ENCODE data around the gene TNS2.

The TNS2 gene

GRCh38 chr12:53047221-53048032 is 2.4 kb upstream of the TNS2 start:
- peak overlapping the region; percentile 62 for H3K4me3 Mint-ChIP-seq
- intact Hi-C loops (cut with micrococcal nuclease) = no loop called here
- H3K27me3 Mint-ChIP-seq = peaks cover 44% of the 10 kb centered on the region
- peaks cover 40% of the 10 kb centered on the region for H3K4me1 Mint-ChIP-seq (ENCODE audit: low read depth)
- H3K27ac Mint-ChIP-seq = peak overlapping the region; percentile 79
- H3K9me3 Mint-ChIP-seq = no peaks in the 10 kb centered on the region
- peaks cover 11% of the 10 kb centered on the region for H3K36me3 Mint-ChIP-seq (ENCODE audit: low read depth)

DNA sequence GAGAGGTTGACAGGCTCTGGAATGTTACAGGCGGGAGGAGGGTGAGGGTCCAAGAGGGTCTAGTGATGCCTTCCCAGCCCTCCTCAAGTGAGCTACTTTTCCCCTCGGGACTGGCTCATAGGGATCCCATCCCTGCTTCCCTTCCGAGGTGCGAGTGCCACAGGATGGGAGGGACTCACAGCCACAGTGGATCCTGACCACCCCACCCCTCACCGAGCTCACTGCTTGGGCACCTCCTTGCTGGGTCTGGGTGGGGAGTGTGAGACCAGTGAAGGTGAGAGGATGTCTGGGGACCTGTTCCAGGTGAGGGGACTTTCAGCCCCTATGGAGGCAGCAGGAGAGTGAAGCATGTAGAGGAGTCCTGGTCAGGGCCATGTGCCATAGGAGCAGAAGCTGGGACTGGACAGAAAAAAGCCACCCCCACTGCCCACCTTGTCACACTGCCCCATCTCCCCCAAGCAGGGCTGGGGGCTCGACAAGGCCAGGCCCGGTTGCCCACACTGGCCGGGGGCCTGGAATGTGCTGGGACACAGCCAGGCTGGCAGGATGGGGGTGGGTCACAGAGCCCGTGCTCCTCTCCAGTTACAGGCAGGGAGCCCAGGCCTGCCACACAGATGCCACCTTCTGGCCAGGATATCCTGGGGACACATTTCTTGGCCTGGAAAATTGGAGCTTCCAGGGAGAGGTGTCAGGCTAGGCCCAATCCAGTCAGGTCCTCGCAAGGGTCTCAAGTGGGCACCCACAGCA is 1.7 kb upstream of the TNS2 start:
- intact Hi-C loops (cut with micrococcal nuclease) = no loop called here
- Mint-ChIP-seq H3K27ac (no peak overlapping the region), H3K36me3 (ENCODE audit: low read depth) (peaks cover 7% of the 10 kb centered on the region), H3K4me1 (ENCODE audit: low read depth) (peaks cover 41% of the 10 kb centered on the region), H3K9me3 (no peaks in the 10 kb centered on the region), H3K4me3 (peak overlapping the region; percentile 62), H3K27me3 (peaks cover 45% of the 10 kb centered on the region)

DNA sequence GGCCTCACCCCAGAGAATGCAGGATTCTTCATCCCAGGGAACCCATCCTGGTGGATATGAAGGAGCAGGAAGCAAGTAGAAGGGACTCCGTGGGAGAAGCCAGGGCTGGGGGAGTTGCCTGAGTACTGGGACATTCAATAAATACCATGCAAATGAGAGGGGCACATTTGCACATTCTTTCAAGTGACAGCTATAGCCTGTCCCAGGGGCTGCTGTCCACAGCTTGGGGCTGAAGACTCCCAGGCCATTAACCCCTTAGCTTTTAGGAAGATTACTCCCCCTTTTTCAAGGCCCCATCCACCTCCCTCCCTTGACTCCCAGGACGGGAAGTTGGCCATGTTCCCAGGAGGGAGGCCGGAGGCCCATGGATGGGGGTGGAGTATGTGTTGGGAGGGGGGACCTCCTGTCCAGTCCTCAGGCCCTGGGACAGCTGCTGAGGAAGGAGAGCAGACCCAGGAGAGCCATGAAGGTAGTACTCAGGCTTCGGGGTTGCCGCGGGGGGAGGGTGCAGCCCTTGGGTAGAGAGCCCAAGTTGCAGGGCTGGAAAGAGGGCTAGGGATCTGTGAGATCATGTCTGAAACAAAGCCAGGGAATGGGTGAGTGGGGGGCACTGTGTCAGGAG is 974 bp upstream of the TNS2 start:
- H3K4me3 Mint-ChIP-seq = no peak overlapping the region

GRCh38 chr12:53050426-53051057 is 677 bp downstream of the TNS2 start:
- intact Hi-C loops (cut with micrococcal nuclease) = no loop called here
- H3K27me3 Mint-ChIP-seq = peaks cover 36% of the 10 kb centered on the region
- H3K4me1 Mint-ChIP-seq (ENCODE audit: low read depth) = peaks cover 41% of the 10 kb centered on the region
- H3K36me3 Mint-ChIP-seq (ENCODE audit: low read depth) = peaks cover 7% of the 10 kb centered on the region
- no peak overlapping the region for H3K4me3 Mint-ChIP-seq
- no peak overlapping the region for H3K27ac Mint-ChIP-seq
- H3K9me3 Mint-ChIP-seq = no peaks in the 10 kb centered on the region

More for the DNA sequence above, 974 bp upstream of the TNS2 start:
- Mint-ChIP-seq H3K36me3 (ENCODE audit: low read depth) (peaks cover 7% of the 10 kb centered on the region), H3K9me3 (no peaks in the 10 kb centered on the region), H3K27ac (peak overlapping the region; percentile 8), H3K4me1 (ENCODE audit: low read depth) (peaks cover 45% of the 10 kb centered on the region), H3K27me3 (peaks cover 45% of the 10 kb centered on the region)
- intact Hi-C loops (cut with micrococcal nuclease) = no loop called here

GRCh38 chr12:53051058-53051880 is 1.4 kb downstream of the TNS2 start:
- Mint-ChIP-seq H3K27me3 (peaks cover 30% of the 10 kb centered on the region), H3K36me3 (ENCODE audit: low read depth) (peaks cover 7% of the 10 kb centered on the region), H3K27ac (no peak overlapping the region), H3K4me1 (ENCODE audit: low read depth) (peaks cover 34% of the 10 kb centered on the region), H3K9me3 (no peaks in the 10 kb centered on the region), H3K4me3 (no peak overlapping the region)
- intact Hi-C loops (cut with micrococcal nuclease) = no loop called here

GRCh38 chr12:53051881-53052412 is 2.1 kb downstream of the TNS2 start:
- H3K9me3 Mint-ChIP-seq = no peaks in the 10 kb centered on the region
- no peak overlapping the region for H3K4me3 Mint-ChIP-seq
- peaks cover 29% of the 10 kb centered on the region for H3K27me3 Mint-ChIP-seq
- peaks cover 1% of the 10 kb centered on the region for H3K36me3 Mint-ChIP-seq (ENCODE audit: low read depth)
- intact Hi-C loops (cut with micrococcal nuclease) = no loop called here
- peaks cover 27% of the 10 kb centered on the region for H3K4me1 Mint-ChIP-seq (ENCODE audit: low read depth)
- no peak overlapping the region for H3K27ac Mint-ChIP-seq

- H3K36me3 Mint-ChIP-seq (ENCODE audit: low read depth) = no peaks in the 10 kb centered on the region
- H3K4me3 Mint-ChIP-seq = no peak overlapping the region
- no peaks in the 10 kb centered on the region for H3K9me3 Mint-ChIP-seq
- intact Hi-C loops (cut with micrococcal nuclease) = no loop called here
- peaks cover 26% of the 10 kb centered on the region for H3K4me1 Mint-ChIP-seq (ENCODE audit: low read depth)
- H3K27ac Mint-ChIP-seq = no peak overlapping the region
- peaks cover 31% of the 10 kb centered on the region for H3K27me3 Mint-ChIP-seq
Measured at GRCh38 chr12:53052419-53053217, 2.8 kb downstream of the TNS2 start.

GRCh38 chr12:53053218-53054111 is 3.6 kb downstream of the TNS2 start:
- H3K27me3 Mint-ChIP-seq = peaks cover 35% of the 10 kb centered on the region
- H3K9me3 Mint-ChIP-seq = no peaks in the 10 kb centered on the region
- H3K27ac Mint-ChIP-seq = peak overlapping the region; percentile 64
- intact Hi-C loops (cut with micrococcal nuclease) = no loop called here
- H3K4me1 Mint-ChIP-seq (ENCODE audit: low read depth) = peaks cover 26% of the 10 kb centered on the region
- peak overlapping the region; percentile 87 for H3K4me3 Mint-ChIP-seq
- H3K36me3 Mint-ChIP-seq (ENCODE audit: low read depth) = no peaks in the 10 kb centered on the region

DNA sequence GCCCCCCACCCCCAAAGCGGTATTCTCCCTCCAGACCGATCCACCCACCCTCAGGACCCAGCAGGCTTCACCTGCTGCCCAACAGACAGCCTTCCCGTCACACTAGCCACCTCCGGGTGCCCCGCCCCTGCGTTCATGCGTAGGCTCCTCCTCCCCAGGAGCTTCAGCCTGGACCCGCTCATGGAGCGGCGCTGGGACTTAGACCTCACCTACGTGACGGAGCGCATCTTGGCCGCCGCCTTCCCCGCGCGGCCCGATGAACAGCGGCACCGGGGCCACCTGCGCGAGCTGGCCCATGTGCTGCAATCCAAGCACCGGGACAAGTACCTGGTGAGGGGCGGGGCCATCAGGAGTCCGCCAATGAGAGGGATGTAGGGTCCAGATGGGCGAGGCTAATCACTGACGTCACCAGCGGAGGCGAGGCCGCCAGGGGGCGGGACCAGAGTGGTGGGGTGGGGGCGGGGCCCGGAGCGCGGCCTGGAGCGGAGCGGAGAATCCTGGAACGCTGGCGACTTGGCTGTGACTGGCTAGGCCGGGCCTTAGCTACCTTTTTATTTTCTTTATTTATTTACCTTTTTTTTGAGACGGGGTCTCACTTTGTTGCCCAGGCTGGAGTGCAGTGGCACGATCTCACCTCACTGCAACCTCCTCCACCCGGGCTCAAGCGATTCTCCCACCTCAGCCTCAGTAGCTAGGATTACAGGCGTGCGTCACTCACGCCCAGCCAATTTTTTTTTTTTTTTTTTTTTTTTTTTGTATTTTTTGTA is 4.4 kb downstream of the TNS2 start:
- no peaks in the 10 kb centered on the region for H3K36me3 Mint-ChIP-seq (ENCODE audit: low read depth)
- peak overlapping the region; percentile 64 for H3K27ac Mint-ChIP-seq
- H3K27me3 Mint-ChIP-seq = peaks cover 33% of the 10 kb centered on the region
- H3K9me3 Mint-ChIP-seq = no peaks in the 10 kb centered on the region
- peaks cover 21% of the 10 kb centered on the region for H3K4me1 Mint-ChIP-seq (ENCODE audit: low read depth)
- intact Hi-C loops (cut with micrococcal nuclease) = no loop called here
- peak overlapping the region; percentile 87 for H3K4me3 Mint-ChIP-seq

DNA sequence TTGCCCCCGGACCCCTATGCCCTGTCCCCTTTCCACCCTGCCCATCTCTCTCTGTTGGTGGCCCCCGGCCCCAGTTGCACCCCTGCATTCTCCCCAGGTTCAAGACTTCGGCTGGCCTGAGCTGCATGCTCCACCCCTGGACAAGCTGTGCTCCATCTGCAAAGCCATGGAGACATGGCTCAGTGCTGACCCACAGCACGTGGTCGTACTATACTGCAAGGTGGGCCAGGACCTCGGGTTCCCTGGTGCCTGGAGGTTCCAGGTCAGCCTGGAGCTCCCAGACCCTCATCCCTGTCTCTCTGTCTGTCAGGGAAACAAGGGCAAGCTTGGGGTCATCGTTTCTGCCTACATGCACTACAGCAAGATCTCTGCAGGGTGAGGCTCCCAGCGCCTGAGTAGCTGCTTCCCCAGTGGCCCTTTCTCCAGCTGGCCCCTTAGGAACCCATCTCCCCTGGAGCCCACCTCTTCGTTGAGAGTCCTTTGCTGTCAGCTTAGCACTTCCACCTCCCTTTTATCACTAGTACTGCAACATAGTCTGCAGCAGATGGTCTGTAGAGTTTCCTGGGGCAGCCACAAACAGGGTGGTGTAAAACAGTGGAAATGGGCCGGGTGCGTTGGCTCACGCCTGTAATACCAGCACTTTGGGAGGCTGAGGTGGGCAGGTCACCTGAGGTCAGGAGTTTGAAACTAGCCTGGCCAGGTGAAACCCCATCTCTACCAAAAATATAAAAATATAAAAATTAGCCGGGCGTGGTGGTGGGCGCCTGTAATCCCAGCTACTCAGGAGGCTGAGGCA is 5.8 kb downstream of the TNS2 start:
- Mint-ChIP-seq H3K4me3 (no peak overlapping the region), H3K27ac (no peak overlapping the region)
- intact Hi-C loops (cut with micrococcal nuclease) = no loop called here

DNA sequence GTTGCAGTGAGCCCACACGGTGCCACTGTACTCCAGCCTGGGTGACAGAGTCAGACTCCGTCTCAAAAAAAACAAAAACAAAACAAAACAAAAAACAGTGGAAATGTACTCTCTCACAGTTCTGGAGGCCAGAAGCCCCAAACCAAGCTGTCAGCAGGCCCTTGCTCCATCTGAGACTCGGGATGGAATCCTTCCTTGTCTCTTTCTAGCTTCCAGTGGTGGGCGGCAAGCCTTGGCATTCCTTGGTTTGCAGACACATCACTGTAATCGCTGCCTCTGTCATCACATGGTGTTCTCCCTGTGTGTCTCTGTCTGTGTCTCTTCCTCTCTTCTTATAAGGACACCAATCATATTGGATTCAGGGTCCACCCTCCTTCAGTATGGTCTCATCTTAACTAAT is 6.4 kb downstream of the TNS2 start:
- Mint-ChIP-seq H3K4me3 (no peak overlapping the region), H3K9me3 (no peaks in the 10 kb centered on the region), H3K4me1 (ENCODE audit: low read depth) (peaks cover 18% of the 10 kb centered on the region), H3K36me3 (ENCODE audit: low read depth) (no peaks in the 10 kb centered on the region), H3K27me3 (peaks cover 36% of the 10 kb centered on the region), H3K27ac (no peak overlapping the region)
- intact Hi-C loops (cut with micrococcal nuclease) = no loop called here

More for the DNA sequence above, 5.8 kb downstream of the TNS2 start:
- H3K4me1 Mint-ChIP-seq (ENCODE audit: low read depth) = peaks cover 21% of the 10 kb centered on the region
- H3K36me3 Mint-ChIP-seq (ENCODE audit: low read depth) = no peaks in the 10 kb centered on the region
- no peaks in the 10 kb centered on the region for H3K9me3 Mint-ChIP-seq
- peaks cover 36% of the 10 kb centered on the region for H3K27me3 Mint-ChIP-seq
